ENCODE results near the gene TUBB3. TPM values are rescaled to one million over a fixed set of nuclear protein-coding genes. Genes with fewer than 3 reads are reported as not detected.
"Not testable (repeated sequence)": the region's sequence is repeated elsewhere in the genome, so short reads cannot be mapped to it uniquely, and the experiment has no call there.

Gene TUBB3
- total RNA-seq, 1 experiment from 2014 or later: 52.1 TPM

GRCh38 chr16:89934611-89935553 lies 11.7 kb downstream of the TUBB3 start:
- Mint-ChIP-seq H3K27ac (ENCODE audit: unreplicated experiment) (no peak overlapping the region), H3K4me1 (ENCODE audit: low read depth, unreplicated experiment) (peaks cover 10% of the 10 kb centered on the region), H3K36me3 (ENCODE audit: insufficient read depth, unreplicated experiment) (peaks cover 26% of the 10 kb centered on the region), H3K27me3 (ENCODE audit: unreplicated experiment) (no peaks in the 10 kb centered on the region), H3K4me3 (ENCODE audit: low read depth, unreplicated experiment) (no peak overlapping the region), H3K9me3 (ENCODE audit: low read depth, unreplicated experiment) (no peaks in the 10 kb centered on the region)
- TF ChIP-seq CTCF (IDR thresholded peaks at IDR 0.05; ENCODE audit: unreplicated experiment): no peak
- BruUV-seq (replicated peaks): no TSS peak
- intact Hi-C loops (cut with micrococcal nuclease; ENCODE audit: unreplicated experiment): no loop called here
- CTCF ChIA-PET: interaction anchor here (0.6 to 0.8 kb wide), 2 partner anchors 63 to 97 kb away, joined by 3 read pairs; no protein-coding TSS in a partner anchor
- no peak for DNase-seq

- intact Hi-C loops (cut with micrococcal nuclease; ENCODE audit: unreplicated experiment); H3K9me3 Mint-ChIP-seq (ENCODE audit: low read depth, unreplicated experiment); H3K4me3 Mint-ChIP-seq (ENCODE audit: low read depth, unreplicated experiment); DNase-seq; H3K27ac Mint-ChIP-seq (ENCODE audit: unreplicated experiment); BruUV-seq (replicated peaks); H3K27me3 Mint-ChIP-seq (ENCODE audit: unreplicated experiment): not testable (repeated sequence)
- H3K4me1 Mint-ChIP-seq (ENCODE audit: low read depth, unreplicated experiment): peaks cover 10% of the 10 kb centered on the region
- CTCF ChIA-PET: interaction anchor here (0.6 kb wide), 1 partner anchor 62 kb away, joined by 3 read pairs; no protein-coding TSS in a partner anchor
- peaks cover 26% of the 10 kb centered on the region for H3K36me3 Mint-ChIP-seq (ENCODE audit: insufficient read depth, unreplicated experiment)
Measured at GRCh38 chr16:89935620-89936019, 12.5 kb downstream of the TUBB3 start.

GRCh38 chr16:89936034-89936433 lies 12.9 kb downstream of the TUBB3 start:
- no peaks in the 10 kb centered on the region for H3K9me3 Mint-ChIP-seq (ENCODE audit: low read depth, unreplicated experiment)
- TF ChIP-seq CTCF (IDR thresholded peaks at IDR 0.05; ENCODE audit: unreplicated experiment): no peak
- H3K27me3 Mint-ChIP-seq (ENCODE audit: unreplicated experiment): no peaks in the 10 kb centered on the region
- no peak for DNase-seq
- no peak overlapping the region for H3K27ac Mint-ChIP-seq (ENCODE audit: unreplicated experiment)
- CTCF ChIA-PET: interaction anchor here (0.6 kb wide), 1 partner anchor 62 kb away, joined by 3 read pairs; no protein-coding TSS in a partner anchor
- peaks cover 25% of the 10 kb centered on the region for H3K36me3 Mint-ChIP-seq (ENCODE audit: insufficient read depth, unreplicated experiment)
- intact Hi-C loops (cut with micrococcal nuclease; ENCODE audit: unreplicated experiment): no loop called here
- no peak overlapping the region for H3K4me3 Mint-ChIP-seq (ENCODE audit: low read depth, unreplicated experiment)
- peaks cover 10% of the 10 kb centered on the region for H3K4me1 Mint-ChIP-seq (ENCODE audit: low read depth, unreplicated experiment)
- BruUV-seq (replicated peaks): no TSS peak

- Mint-ChIP-seq H3K27ac (ENCODE audit: unreplicated experiment) (no peak overlapping the region), H3K27me3 (ENCODE audit: unreplicated experiment) (no peaks in the 10 kb centered on the region), H3K36me3 (ENCODE audit: insufficient read depth, unreplicated experiment) (peaks cover 21% of the 10 kb centered on the region), H3K4me1 (ENCODE audit: low read depth, unreplicated experiment) (peaks cover 10% of the 10 kb centered on the region), H3K9me3 (ENCODE audit: low read depth, unreplicated experiment) (no peaks in the 10 kb centered on the region), H3K4me3 (ENCODE audit: low read depth, unreplicated experiment) (no peak overlapping the region)
- intact Hi-C loops (cut with micrococcal nuclease; ENCODE audit: unreplicated experiment): no loop called here
- no peak for DNase-seq
- no peak for TF ChIP-seq CTCF (IDR thresholded peaks at IDR 0.05; ENCODE audit: unreplicated experiment)
- CTCF ChIA-PET: no interaction called here
- BruUV-seq (replicated peaks): no TSS peak
Measured at GRCh38 chr16:89936508-89936907, 13.4 kb downstream of the TUBB3 start.

GRCh38 chr16:89936981-89937380 lies 13.8 kb downstream of the TUBB3 start:
- intact Hi-C loops (cut with micrococcal nuclease; ENCODE audit: unreplicated experiment): no loop called here

More at GRCh38 chr16:89936981-89937380, 13.8 kb downstream of the TUBB3 start:
- no TSS peak for BruUV-seq (replicated peaks)
- DNase-seq: no peak
- TF ChIP-seq CTCF (IDR thresholded peaks at IDR 0.05; ENCODE audit: unreplicated experiment): no peak
- Mint-ChIP-seq H3K27ac (ENCODE audit: unreplicated experiment) (no peak overlapping the region), H3K4me3 (ENCODE audit: low read depth, unreplicated experiment) (no peak overlapping the region), H3K36me3 (ENCODE audit: insufficient read depth, unreplicated experiment) (peaks cover 21% of the 10 kb centered on the region), H3K27me3 (ENCODE audit: unreplicated experiment) (no peaks in the 10 kb centered on the region), H3K4me1 (ENCODE audit: low read depth, unreplicated experiment) (peaks cover 10% of the 10 kb centered on the region), H3K9me3 (ENCODE audit: low read depth, unreplicated experiment) (no peaks in the 10 kb centered on the region)
- CTCF ChIA-PET: no interaction called here
